GM12874 (cell line): ENCODE results near the gene EN1.

Source experiments
- TF ChIP-seq, protein P1 (sequence below): IDR thresholded peaks from 2 replicates; pipeline ENCODE4 v1.5.1; 2011; ENCODE audit warnings: low read depth, mild to moderate bottlenecking, control low read depth, low read length, moderate library complexity; ENCODE audit not compliant: insufficient read depth

Gene EN1

DNA sequence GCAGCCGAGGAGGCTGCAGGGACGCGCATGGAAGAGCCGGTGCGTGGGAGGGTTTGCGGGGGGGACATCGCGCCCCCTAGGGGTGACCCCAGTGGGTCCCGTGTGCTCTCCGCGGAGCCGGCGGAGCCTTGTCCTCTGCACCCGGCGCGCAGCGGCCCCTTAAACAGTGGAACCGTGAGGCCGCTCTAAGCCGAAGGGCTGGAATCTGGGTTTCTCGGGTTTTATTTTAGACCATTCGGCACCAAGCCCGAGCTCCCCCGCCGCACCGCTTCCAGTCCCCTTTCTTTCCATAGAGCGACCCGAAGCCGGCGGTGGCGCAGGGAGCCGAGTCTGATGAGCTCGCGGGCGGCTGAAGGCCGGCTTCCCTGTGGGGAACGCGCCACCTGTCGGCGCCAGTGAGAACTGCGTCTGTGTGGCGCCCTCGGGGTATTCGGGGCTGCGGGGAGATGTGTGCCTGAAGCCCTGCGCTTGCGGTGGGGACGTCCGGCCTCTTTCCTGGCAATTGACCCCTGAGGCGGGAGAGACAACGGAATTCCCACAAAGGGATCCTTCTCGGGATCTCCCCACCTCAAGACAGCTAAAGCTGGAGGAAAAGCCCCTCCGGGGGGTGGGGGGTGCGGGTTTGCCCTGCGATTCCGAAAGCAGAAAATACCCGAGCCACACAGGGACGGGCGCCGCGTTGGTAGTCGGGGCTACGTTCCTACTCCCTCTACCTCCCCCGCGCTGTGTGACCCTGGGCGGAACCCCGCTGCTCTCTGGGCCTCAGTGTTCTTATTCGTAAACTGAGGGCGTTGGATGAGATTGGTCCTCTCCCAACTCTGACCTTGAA is 8.2 kb upstream of the EN1 start:
- TF ChIP-seq, protein P1, sequence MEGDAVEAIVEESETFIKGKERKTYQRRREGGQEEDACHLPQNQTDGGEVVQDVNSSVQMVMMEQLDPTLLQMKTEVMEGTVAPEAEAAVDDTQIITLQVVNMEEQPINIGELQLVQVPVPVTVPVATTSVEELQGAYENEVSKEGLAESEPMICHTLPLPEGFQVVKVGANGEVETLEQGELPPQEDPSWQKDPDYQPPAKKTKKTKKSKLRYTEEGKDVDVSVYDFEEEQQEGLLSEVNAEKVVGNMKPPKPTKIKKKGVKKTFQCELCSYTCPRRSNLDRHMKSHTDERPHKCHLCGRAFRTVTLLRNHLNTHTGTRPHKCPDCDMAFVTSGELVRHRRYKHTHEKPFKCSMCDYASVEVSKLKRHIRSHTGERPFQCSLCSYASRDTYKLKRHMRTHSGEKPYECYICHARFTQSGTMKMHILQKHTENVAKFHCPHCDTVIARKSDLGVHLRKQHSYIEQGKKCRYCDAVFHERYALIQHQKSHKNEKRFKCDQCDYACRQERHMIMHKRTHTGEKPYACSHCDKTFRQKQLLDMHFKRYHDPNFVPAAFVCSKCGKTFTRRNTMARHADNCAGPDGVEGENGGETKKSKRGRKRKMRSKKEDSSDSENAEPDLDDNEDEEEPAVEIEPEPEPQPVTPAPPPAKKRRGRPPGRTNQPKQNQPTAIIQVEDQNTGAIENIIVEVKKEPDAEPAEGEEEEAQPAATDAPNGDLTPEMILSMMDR = peak; percentile 92

DNA sequence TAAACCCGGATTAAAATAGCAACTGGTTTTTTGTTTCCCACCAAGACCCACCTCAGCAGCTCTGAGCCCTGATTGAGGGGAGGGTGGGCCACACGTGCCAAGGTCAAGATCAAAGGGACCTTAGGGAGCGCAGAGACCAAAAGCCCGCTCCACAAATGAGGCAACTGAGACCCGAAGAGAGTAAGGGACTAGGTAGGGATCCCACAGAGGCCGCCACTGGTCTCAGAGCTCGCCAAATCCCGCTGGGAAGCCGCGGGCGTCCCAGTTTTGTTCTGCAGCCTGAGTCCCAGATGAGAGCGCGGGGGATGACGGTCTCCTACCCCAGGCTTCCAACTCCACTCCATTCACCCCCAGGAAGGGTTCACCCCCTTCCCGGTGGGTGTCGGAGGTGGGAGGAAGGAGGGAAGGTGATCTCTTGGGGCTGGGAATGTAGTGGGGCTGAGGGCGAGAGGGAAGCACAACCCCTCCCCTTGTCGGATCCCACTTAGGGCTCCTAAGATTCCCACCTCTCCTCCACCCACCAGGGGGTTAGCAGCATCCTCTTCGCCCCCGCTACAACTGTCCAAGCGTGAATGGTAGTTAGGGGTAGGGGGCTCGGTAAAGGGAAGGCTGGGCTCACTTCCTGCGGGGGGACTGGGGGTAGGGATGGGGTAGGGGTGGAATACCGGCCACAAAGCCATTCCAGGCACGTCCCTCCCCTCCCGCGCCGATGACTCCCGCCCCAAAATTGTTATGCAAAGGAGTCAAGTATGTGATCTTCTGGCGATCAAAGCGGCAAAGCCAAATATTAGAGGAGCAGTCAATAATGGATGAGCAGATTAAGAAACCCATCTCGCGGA is 7.3 kb upstream of the EN1 start:
- TF ChIP-seq, protein P1 = no peak

DNA sequence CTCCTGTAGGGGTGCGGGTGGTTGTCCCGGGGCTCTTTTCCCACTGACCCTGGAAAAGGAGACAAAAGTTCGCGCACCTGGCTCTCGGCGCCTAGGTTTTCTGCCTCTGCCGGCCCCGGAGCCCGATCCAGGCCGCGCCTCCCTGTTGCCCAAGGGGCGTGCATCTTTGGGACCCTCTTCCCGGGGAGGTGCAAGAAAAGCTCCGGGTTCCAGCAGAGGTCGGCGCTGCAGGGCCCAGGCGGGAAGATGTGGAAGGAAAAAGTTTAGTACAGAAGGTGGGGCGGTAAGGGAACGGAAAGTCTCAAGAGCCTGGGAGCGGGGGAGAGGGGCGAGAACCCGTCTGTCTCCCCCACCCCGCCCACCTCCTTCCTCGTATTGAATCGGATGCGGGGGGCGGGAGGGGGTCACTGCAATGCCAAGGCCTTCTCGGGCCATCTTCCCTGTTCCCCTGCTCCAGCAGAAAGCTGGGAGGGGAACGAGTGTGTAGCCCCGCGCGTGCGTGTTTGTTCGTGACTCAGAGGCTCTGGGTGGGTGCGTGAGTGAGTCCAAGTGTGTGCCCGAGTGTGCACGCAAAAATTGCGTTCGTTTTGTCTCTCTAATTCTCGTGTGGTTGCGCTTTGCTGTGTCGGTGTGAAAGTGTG is 6.3 kb upstream of the EN1 start:
- TF ChIP-seq, protein P1 = no peak

DNA sequence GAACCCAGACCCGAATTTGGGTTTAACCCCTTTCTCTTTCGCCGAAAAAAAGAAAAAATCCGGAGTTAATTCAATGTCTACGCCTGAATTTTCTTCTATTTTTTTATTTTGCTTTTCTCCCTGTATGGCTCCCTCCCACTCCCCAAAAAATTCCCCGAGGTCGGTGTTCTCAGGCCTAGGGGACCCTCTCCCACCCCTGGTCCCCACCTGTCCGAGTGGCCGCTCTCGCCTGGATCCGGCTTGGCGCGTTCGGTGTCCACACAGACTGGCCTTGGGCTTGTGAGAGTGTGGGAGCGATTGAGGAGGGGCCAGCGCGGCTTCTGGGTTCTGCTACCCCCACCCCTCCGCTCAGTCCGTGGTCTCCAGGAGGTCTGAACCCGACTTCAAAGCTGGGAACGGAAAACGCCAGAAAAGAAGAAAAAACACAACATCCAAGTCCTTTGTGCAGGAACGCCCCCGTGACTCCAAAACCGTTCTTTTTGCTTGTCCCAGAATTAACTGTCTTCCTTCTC is 5.7 kb upstream of the EN1 start:
- TF ChIP-seq, protein P1 = no peak

DNA sequence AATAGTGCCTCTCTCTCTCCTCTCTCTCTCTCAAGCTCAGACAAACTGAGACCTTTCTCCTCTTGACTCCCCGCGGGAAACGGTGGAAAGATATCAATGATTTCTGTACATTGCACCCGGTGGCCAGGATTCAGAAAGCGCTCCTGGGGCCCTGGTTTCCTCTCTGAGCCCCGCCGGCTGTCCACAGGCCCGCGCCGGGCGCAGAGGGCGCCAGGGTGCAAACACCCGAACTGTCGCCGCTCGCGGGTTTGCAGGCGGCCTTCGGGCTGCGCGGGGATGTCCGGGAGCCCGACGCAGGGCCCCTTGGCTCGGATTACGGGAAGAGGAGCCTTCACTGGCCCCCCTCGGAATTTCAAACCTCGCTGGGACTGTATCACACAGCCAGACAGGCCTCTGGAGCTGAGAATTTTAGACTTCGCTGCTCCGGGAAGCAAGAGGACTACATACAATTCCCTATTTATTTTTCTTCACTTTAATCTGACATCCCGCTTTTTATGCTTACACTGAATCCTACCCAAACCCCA is 5.2 kb upstream of the EN1 start:
- TF ChIP-seq, protein P1 = no peak

DNA sequence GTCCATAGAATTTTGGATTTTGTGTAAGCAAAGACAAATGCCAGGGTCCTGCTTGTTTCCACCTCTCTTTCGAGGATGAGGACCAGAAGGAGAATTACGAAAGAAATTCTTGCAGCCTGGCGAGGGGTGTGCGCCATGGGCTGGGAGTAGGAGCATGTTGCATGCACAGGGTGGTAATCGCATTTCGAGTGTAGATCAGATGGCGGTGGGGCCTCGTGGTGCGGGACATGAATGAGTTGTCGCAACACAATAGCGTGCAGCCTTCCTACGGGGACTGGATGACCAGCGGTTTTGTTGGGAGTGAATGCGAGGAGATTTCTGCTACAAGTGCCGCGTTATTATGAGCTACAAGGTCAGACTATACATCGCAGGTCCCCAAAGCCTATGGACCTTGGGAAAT is 4.2 kb upstream of the EN1 start:
- TF ChIP-seq, protein P1 = no peak
